Ecto neural progenitor cell (in vitro differentiated cells): Measurements from ENCODE around the gene AMPD2.

Source experiments
- DNase-seq: peaks from one replicate; pipeline ENCODE4 v3.0.0-alpha.2; 2018; ENCODE audit warnings: low spot score

Gene AMPD2

GRCh38 chr1:109617291-109617801, 2.3 kb upstream of the AMPD2 start:
- DNase-seq = peak; percentile 35

DNA sequence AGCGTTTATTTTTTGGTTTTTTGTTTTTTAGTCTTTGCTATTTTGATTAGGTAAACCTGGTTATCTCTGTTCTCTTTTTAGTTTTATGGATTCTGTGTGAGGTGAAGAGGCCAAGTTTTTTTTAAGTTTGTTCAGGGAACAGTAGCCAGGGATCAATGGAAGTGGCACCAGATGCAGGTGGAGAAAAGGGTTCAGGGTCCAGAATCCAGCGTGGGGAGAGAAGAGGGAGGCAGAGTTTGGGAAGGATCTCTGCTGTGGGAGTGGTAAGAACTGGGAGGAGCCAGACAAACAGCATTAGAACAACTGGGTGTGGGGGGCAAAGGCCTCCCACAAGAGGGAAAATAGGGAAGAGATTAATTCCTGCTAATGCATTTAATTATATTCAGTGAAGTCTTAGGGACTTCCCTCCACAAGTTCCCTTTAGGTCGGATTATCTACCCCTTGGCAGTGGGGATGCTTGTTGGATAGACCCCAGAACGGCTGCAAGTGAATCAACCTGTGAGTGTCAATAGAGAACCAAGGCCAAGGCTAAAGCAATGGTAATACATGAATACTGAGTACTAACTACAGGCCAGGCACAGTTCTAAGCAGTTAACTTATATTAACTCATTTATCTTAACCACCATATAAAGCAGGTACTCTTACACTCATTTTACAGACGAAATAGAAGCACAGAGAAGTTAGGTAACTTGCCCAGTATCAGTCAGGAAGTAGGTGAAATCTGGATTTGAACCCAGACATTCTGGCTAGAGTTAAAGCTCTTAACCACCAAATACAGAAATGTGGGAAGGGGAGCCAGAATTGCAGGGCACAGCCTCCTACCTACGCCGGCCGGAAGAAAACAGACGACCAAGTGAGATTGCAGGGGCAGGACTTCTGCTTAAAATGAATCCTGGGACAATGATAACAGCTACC, 719 bp upstream of the AMPD2 start:
- DNase-seq = peak; percentile 14

GRCh38 chr1:109620401-109620791, 759 bp downstream of the AMPD2 start:
- peak; percentile 65 for DNase-seq

- DNase-seq = peak; percentile 91
Observed at GRCh38 chr1:109620841-109621286, 1.2 kb downstream of the AMPD2 start.

- DNase-seq = peak; percentile 40
Observed at GRCh38 chr1:109621379-109622136, 1.9 kb downstream of the AMPD2 start.

DNA sequence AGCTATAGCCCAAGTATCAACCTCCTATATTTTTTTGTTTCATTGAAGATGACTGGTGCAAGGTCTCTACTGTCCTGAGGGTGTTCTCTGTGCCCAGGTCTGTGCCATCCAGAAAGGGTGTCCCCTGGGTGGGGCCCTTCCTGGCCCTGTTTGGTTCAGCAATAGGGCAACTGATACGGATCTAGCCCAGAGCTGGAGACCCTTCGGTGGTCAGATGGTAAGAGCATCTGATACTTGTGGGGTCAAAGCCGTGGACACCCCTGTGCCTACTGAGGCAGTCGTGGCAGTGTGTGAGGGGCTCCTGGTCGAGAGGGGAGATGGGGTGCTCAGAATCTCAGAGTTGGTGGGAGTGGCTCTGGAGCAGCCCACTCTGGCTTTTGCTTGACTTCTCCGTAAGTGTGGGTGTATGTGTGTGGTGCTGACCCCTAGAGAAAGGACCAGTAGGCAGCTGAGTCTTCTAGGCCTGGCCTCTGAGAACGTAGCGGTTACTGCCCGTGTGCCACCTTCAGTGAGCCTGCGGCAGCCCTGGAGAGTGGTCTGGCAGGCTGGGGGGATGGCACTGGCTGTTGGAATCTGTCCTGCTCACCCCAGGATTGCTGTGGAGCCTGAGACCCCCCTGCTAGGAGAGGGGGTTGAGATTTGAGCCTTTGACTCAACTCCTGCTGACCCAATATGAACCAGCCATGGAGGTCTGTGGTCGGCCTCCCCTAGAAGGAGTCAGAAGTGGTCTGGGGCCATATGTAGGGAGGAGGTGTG, 2.7 kb downstream of the AMPD2 start:
- DNase-seq = peak; percentile 29

GRCh38 chr1:109622895-109623294, 3.3 kb downstream of the AMPD2 start:
- peak; percentile 37 for DNase-seq

- no peak for DNase-seq
Observed at GRCh38 chr1:109623601-109624161, 4.0 kb downstream of the AMPD2 start.

GRCh38 chr1:109624201-109625010, 4.8 kb downstream of the AMPD2 start:
- peak; percentile 48 for DNase-seq

- no peak for DNase-seq
Observed at GRCh38 chr1:109625176-109625575, 5.5 kb downstream of the AMPD2 start.

GRCh38 chr1:109625601-109626560, 6.2 kb downstream of the AMPD2 start:
- DNase-seq = peak; percentile 48

DNA sequence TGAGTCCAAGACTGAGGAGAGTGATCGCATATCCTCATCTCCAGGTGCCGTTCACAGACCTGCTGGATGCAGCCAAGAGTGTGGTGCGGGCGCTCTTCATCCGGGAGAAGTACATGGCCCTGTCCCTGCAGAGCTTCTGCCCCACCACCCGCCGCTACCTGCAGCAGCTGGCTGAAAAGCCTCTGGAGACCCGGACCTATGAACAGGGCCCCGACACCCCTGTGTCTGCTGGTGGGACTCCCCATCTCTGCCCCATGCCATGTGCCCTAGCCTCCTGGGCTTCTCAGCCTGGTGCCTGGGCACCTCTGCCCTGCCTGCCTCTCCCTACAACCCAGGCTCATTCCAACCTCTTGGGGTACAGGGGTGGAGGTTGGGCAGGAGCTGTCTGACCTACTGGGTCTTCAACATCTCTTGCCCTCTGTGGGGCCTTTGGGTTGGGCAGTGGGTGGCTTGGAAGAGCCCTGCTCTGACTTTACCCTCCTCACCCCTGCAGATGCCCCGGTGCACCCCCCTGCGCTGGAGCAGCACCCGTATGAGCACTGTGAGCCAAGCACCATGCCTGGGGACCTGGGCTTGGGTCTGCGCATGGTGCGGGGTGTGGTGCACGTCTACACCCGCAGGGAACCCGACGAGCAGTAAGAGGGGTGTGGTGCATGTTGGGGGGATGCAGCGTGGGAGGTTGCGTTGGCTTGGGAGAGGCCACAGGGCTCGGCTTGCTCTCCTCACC, 7.2 kb downstream of the AMPD2 start:
- DNase-seq = peak; percentile 37

DNA sequence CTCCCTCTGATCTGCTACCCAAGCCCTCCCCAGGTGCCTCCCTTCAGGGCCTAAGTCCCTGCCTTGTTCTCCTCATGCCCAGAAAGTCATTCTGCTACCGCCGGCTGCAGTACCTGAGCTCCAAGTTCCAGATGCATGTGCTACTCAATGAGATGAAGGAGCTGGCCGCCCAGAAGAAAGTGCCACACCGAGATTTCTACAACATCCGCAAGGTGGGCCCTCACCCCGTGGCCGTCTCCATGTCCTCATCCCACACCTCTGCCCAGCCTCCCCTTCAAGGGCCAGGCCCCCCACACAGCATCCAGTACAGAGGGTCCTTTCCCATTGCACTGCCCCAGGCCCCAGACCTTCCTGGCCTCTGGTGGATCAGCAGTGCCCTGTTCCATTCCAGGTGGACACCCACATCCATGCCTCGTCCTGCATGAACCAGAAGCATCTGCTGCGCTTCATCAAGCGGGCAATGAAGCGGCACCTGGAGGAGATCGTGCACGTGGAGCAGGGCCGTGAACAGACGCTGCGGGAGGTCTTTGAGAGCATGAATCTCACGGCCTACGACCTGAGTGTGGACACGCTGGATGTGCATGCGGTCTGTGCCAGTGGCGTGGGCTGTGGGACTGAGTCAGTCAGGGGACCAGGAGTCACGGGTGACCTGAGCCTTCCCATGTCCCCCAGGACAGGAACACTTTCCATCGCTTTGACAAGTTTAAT, 8.2 kb downstream of the AMPD2 start:
- DNase-seq = peak; percentile 34

DNA sequence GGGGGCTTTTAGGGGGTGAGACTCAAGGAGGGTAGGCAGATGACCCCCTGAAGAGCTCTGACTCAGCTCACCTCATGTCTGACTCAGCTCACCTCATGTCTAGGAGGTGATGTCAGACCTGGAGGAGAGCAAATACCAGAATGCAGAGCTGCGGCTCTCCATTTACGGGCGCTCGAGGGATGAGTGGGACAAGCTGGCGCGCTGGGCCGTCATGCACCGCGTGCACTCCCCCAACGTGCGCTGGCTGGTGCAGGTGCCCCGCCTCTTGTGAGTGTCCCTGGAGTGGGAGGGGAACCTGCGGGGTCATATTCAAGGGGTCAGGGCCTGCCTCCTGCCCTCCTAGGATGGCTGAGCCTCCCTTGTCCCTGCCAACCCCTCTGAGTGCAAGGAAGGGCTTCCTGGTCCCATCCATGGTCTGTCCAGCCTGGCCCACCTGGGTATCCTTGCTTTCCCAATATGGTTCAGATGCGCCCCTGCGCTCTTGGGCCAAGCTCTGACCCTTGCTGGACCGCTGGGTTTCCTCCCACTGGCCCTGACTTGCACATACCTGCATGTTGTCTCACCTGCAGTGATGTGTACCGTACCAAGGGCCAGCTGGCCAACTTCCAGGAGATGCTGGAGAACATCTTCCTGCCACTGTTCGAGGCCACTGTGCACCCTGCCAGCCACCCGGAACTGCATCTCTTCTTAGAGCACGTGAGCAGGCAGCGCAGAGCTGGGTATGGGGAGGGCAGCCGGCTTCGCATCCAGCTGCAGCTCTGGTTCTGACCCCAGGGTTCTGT, 9.1 kb downstream of the AMPD2 start:
- no peak for DNase-seq

DNA sequence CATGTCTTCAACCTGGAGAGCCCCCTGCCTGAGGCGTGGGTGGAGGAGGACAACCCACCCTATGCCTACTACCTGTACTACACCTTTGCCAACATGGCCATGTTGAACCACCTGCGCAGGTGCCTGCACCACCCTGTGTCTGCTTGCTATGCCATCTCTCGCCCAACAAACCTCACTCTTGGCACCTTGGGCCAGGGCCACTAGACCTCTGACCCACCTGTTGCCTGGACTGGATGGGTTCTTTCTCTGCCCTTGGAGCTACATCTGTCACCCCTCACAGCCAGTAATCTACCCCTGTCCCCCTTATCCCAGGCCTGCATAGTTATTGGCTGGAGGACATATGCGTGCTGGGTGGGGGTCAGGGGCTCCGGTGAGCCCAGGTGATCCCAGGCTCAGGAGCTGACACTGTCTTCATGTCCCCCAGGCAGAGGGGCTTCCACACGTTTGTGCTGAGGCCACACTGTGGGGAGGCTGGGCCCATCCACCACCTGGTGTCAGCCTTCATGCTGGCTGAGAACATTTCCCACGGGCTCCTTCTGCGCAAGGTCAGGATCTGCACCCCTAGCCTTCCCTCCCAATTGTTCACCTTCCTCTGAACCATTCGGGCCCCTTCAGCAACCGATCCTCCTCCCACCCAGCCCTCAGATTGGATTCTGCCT, 9.9 kb downstream of the AMPD2 start:
- no peak for DNase-seq

DNA sequence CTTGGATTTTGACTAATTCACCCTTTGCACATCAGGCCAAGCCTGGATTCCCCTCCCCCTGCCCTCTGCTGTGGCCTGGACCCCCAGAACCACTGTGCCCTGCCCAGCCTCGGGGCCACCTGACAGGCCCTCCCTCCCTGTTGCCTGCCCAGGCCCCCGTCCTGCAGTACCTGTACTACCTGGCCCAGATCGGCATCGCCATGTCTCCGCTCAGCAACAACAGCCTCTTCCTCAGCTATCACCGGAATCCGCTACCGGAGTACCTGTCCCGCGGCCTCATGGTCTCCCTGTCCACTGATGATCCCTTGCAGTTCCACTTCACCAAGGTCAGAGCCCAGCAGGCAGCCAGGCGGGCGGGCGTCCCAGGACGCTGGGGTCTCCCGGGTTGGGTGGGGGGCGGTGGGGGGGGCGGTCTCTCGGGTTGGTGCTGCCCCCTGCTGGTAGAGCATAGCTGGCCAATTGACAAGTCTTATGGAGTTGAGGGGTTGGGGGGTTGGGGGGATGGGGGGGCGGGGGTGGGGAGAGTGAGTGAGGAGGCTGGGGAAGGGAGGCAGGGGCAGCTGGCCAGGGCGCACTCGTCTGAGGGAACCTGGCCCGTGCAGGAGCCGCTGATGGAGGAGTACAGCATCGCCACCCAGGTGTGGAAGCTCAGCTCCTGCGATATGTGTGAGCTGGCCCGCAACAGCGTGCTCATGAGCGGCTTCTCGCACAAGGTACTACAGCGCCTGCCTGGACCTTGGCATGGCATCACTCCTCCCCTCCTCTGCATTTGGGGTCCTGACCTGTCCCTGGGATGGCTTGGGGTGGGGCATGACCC, 10.7 kb downstream of the AMPD2 start:
- DNase-seq = peak; percentile 73
